Stomach smooth muscle (tissue), 2 donors: ENCODE measurements around the gene DHX16.

ENCODE experiments used
- H3K27ac ChIP-seq: one replicate; pipeline ENCODE4 v1.7.0; 2013; ENCODE audit warnings: mild to moderate bottlenecking, low read length, inconsistent platforms
- H3K27me3 ChIP-seq, 2 donors: one replicate each; pipeline ENCODE4 v1.7.0; 2013; ENCODE audit warnings: low read length in 2 of 2; ENCODE audit not compliant: insufficient read depth in 2 of 2, control insufficient read depth in 1 of 2
- H3K36me3 ChIP-seq, 2 donors: one replicate each; pipeline ENCODE4 v1.7.0; 2013; ENCODE audit warnings: low read length in 2 of 2; ENCODE audit not compliant: control insufficient read depth in 2 of 2, insufficient read depth in 2 of 2
- H3K4me1 ChIP-seq: one replicate; pipeline ENCODE4 v1.7.0; 2013; ENCODE audit warnings: low read length; ENCODE audit not compliant: control insufficient read depth, insufficient read depth
- H3K4me3 ChIP-seq, 2 donors: one replicate each; pipeline ENCODE4 v1.7.0; 2013; ENCODE audit warnings: low read length in 2 of 2
- H3K9ac ChIP-seq, 2 donors: one replicate each; pipeline ENCODE4 v1.7.0; 2013; ENCODE audit warnings: low read length in 2 of 2, mild to moderate bottlenecking in 1 of 2
- H3K9me3 ChIP-seq, 2 donors: one replicate each; pipeline ENCODE4 v1.7.0; 2013; ENCODE audit warnings: low read length in 2 of 2; ENCODE audit not compliant: control insufficient read depth in 2 of 2
- donor health status: healthy.
- donor health status: Pancreatic carcinoma.

The DHX16 gene

DNA sequence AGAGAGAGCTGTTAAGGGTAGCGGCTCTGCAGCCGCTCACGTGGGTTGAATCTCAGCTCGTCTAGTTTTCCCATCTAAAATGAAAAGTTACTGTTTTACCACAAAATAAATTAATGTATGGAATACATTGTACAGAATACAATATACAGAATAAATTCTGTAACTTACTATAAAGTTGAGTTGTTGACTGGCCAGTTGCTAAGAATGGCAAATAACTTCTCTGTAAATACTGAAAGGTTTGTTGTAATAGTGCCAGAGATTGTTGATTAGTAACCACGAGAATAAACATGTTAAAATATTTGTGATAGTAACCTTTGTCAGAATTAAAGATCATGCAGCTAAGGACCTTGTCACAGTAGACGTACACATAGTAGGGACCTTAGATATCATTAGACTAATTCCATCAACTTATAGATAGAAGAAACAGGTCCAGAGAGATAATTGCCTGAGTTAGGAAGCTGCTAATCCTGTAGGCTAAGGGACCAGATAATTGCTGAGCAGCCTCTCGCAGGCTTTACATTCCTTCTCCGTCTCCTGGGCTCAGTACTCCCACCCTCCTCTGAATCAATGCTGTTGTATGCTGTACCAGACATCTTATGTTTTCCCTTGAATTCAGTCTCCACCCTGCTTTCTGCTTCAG is 18.5 kb upstream of the DHX16 start:
- Histone ChIP-seq H3K9me3 (no peaks in the 10 kb centered on the region), H3K9ac (peak overlapping the region; percentile 39 to 65)

GRCh38 chr6:30690403-30691207 is 17.8 kb upstream of the DHX16 start, which contains the start of gene NRM:
Gene NRM (minus strand): TSS chr6:30690984. CDS start chr6:30690974, 10 bp downstream.
- H3K9me3 ChIP-seq, result no peaks in the 10 kb centered on the region
- H3K27me3 ChIP-seq, result no peaks in the 10 kb centered on the region
- peaks cover 37% of the 10 kb centered on the region for H3K4me1 ChIP-seq
- H3K9ac ChIP-seq, result peak within 1 kb of the TSS; percentile 39 to 65
- peak within 1 kb of the TSS; percentile 98 for H3K27ac ChIP-seq
- H3K4me3 ChIP-seq, result peak within 1 kb of the TSS; percentile 74 to 94
- H3K36me3 ChIP-seq, result no peaks in the 10 kb centered on the region

More for the DNA sequence above, 18.5 kb upstream of the DHX16 start:
- Histone ChIP-seq H3K4me3 (peak overlapping the region; percentile 74 to 94), H3K27ac (peak overlapping the region; percentile 98), H3K36me3 (no peaks in the 10 kb centered on the region), H3K4me1 (peaks cover 30% of the 10 kb centered on the region), H3K27me3 (no peaks in the 10 kb centered on the region)

- peak overlapping the region; percentile 98 for H3K27ac ChIP-seq
These were observed 17.2 kb upstream of the DHX16 start for GRCh38 chr6:30689985-30690384.

GRCh38 chr6:30689022-30689865 is 16.4 kb upstream of the DHX16 start:
- Histone ChIP-seq H3K27ac (peak overlapping the region; percentile 98), H3K4me3 (peak overlapping the region; percentile 74 to 94), H3K4me1 (peaks cover 49% of the 10 kb centered on the region), H3K9ac (peak overlapping the region in 1 of 2 donors; percentile 39), H3K36me3 (no peaks in the 10 kb centered on the region), H3K9me3 (no peaks in the 10 kb centered on the region), H3K27me3 (no peaks in the 10 kb centered on the region)

More at GRCh38 chr6:30689985-30690384, 17.2 kb upstream of the DHX16 start:
- Histone ChIP-seq H3K4me3 (peak overlapping the region; percentile 74 to 94), H3K4me1 (peaks cover 43% of the 10 kb centered on the region), H3K9me3 (no peaks in the 10 kb centered on the region), H3K36me3 (no peaks in the 10 kb centered on the region), H3K27me3 (no peaks in the 10 kb centered on the region), H3K9ac (peak overlapping the region; percentile 39 to 47)

DNA sequence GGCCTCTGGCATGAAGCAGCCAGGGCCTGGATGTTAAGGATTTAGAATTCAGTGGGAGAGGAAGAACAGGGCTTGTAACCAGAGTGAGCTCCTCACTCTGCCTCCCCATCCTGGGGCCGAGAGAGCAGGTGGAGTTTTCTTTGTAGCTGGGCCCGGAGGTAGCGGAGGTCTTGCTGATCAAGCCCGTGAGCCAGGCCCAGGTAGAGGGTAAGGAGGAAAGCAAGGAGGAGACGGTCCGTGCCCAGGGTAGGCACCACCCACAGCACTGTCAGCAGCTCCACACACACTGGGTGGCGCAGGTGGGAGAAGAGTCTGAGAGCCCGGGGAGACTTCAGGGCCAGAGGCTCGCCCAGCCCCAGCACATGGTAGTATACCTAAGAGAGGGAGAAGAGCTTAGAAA is 15.8 kb upstream of the DHX16 start:
- H3K4me1 ChIP-seq, result peaks cover 54% of the 10 kb centered on the region
- peak overlapping the region; percentile 98 for H3K27ac ChIP-seq
- H3K36me3 ChIP-seq, result no peaks in the 10 kb centered on the region
- no peaks in the 10 kb centered on the region for H3K9me3 ChIP-seq
- H3K4me3 ChIP-seq, result peak overlapping the region in 1 of 2 donors; percentile 96
- H3K27me3 ChIP-seq, result no peaks in the 10 kb centered on the region
- H3K9ac ChIP-seq, result peak overlapping the region; percentile 89 to 97

DNA sequence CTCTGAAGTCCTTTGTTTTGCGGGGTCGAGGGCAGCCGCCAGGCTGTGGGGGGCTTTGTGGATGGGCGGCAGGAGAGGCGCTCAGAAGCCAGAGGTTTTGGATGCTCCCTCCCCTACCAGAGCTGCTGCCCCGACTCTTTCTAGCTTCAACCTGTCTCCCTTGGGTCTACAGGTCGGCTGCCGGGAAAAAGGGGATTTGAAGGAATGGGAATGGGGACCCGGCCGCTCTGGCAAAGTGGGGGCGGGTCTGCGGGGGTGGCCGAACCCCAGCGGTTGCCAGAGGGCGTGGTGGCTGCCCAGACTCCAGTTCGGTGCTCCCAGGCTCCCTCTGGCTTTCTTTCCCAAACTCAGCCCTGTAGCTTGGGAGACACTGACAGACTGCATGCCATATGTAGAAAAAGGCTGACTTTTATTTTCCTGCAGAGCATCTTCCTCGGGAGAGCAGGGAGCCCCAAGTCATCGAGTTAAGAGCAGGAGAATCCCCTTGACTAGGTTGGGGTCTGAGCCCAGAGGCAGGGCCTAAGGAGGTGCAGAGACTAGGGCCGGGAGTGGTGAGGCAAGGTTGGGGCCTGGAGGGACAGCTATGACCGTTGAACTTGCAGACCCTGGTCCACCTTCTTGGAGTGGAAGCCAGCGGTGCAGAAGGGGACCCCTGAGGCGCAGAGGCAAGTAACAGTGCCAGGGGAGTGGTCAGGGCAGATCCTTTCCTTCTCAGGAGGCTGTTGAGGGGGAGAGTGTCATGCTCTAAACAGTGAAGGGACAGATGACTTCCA is 15.0 kb upstream of the DHX16 start:
- Histone ChIP-seq H3K9ac (peak overlapping the region; percentile 89 to 97), H3K27ac (peak overlapping the region; percentile 98), H3K27me3 (no peaks in the 10 kb centered on the region), H3K36me3 (no peaks in the 10 kb centered on the region), H3K4me3 (peak overlapping the region; percentile 94 to 96), H3K9me3 (no peaks in the 10 kb centered on the region), H3K4me1 (peaks cover 61% of the 10 kb centered on the region)

DNA sequence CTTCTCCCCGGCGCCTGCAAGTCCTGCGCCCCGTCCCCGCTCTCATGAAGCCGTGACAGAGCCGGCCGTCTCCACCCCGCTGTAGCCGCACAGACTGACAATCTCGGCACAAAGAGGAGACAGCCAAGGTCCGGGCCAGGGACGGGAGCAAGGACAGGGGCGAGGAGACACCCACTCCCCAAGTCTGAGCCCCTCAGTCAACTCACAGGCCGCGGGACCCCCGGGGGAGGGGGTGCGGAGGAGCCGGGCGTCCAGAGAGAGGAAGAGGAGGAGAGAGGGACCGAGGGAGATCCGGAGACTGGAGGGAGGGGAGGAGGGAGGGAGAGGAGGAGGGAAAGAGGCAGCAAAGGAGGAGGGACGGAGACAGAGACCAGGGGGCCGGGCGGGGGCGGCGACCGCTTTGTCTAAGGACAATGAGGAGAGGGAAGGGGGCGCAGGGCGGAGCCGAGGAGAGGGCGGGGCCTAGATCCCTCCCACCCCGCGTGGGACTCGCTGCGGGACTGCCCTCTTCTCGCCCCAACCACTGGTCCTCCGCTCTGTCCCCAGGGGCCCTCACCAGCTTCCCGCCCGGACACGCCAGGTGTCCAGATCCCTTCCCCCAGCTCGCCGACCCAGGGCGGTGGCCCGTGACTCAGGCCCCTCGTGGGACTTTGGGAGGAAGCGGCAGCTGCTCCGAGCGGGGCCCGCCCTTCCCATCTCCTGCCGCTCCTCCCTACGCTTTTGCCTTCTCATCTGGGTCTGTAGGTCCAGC is 14.3 kb upstream of the DHX16 start:
- Histone ChIP-seq H3K36me3 (no peaks in the 10 kb centered on the region), H3K27ac (peak overlapping the region; percentile 98), H3K4me1 (peaks cover 68% of the 10 kb centered on the region), H3K27me3 (no peaks in the 10 kb centered on the region), H3K9ac (peak overlapping the region; percentile 89 to 97), H3K9me3 (no peaks in the 10 kb centered on the region), H3K4me3 (peak overlapping the region; percentile 94 to 96)

DNA sequence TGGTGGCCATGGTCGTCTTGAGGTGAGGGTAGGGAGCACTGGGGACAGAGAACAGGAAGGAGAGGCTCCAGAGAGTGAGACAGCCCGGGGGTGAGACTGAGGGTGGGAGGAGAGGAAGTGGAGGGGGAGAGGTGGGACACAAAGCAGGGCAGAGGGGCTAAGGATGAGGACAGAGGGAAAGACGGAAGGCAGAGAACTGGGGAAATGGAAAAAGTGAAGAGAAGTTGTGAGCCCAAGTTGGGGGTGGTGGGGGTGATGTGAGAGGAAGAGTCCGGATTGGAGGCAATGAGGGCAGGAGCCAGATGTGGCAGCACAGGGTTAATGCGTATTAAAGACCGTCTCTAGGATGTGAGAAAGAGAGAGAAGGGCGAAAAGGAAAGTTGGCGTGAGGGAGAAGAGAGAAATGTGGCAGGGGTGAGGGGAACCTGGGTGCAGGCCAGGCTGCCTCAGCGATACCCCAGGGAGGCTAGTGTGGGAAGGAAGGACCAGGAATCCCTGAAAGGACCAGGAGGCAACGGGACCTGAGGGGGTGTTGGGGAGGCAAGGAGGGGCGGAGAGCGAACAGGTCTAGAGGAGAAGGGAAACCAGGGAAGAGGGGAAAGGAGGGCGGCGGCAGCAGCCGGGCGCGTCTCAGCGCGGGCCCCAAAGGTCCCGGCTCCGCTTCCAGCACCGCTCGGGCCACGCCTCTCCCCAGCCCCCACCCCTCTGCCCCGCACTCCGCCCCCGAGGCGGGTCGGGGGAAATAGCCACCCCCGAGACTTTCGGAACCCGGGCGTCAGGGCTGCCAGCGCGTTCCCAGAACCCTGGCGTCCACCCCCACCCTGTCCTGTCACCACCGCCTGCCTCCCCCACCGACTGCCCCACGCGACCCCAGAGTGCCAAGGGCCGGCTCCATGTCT is 13.5 kb upstream of the DHX16 start, which contains the start of gene PPP1R18:
Gene PPP1R18, minus strand, starts transcription at position 637 of the 899 bp plus-strand sequence. Its CDS starts 627 bp downstream, at position 10.
- H3K4me3 ChIP-seq, result peak within 1 kb of the TSS; percentile 94 to 96
- H3K36me3 ChIP-seq, result no peaks in the 10 kb centered on the region
- peaks cover 73% of the 10 kb centered on the region for H3K4me1 ChIP-seq
- peak within 1 kb of the TSS; percentile 98 for H3K27ac ChIP-seq
- no peaks in the 10 kb centered on the region for H3K9me3 ChIP-seq
- H3K27me3 ChIP-seq, result no peaks in the 10 kb centered on the region
- H3K9ac ChIP-seq, result peak within 1 kb of the TSS; percentile 94 to 97
